Measurements from ENCODE around the gene LILRA6.
"Not testable (repeated sequence)": the region's sequence is repeated elsewhere in the genome, so short reads cannot be mapped to it uniquely, and the experiment has no call there.

LILRA6 gene

GRCh38 chr19:54279406-54279962 is 36.9 kb upstream of the LILRA6 start:
- no peak for DNase-seq (ENCODE audit: low read depth)
- TF ChIP-seq CTCF (conservative IDR thresholded peaks at IDR 0.05; ENCODE audit: low read length), result no peak
- no peak overlapping the region for H3K4me3 ChIP-seq (ENCODE audit: low read length)

GRCh38 chr19:54278571-54279195 is 36.1 kb upstream of the LILRA6 start:
- DNase-seq (ENCODE audit: low read depth); H3K4me3 ChIP-seq (ENCODE audit: low read length): not testable (repeated sequence)

GRCh38 chr19:54278056-54278455 is 35.5 kb upstream of the LILRA6 start:
- H3K4me3 ChIP-seq (ENCODE audit: low read length); DNase-seq (ENCODE audit: low read depth): not testable (repeated sequence)

- not testable (repeated sequence) for DNase-seq (ENCODE audit: low read depth); H3K4me3 ChIP-seq (ENCODE audit: low read length)
Observed at GRCh38 chr19:54277111-54277615, 34.6 kb upstream of the LILRA6 start.

- no peak overlapping the region for H3K4me3 ChIP-seq (ENCODE audit: low read length)
- TF ChIP-seq CTCF (conservative IDR thresholded peaks at IDR 0.05; ENCODE audit: low read length), result no peak
- DNase-seq (ENCODE audit: low read depth), result no peak
Observed at GRCh38 chr19:54275951-54276350, 33.4 kb upstream of the LILRA6 start.

GRCh38 chr19:54274516-54274915 is 31.9 kb upstream of the LILRA6 start:
- H3K4me3 ChIP-seq (ENCODE audit: low read length); DNase-seq (ENCODE audit: low read depth): not testable (repeated sequence)

- H3K4me3 ChIP-seq (ENCODE audit: low read length), result no peak overlapping the region
- TF ChIP-seq CTCF (conservative IDR thresholded peaks at IDR 0.05; ENCODE audit: low read length), result no peak
- no peak for DNase-seq (ENCODE audit: low read depth)
Observed at GRCh38 chr19:54273821-54274220, 31.2 kb upstream of the LILRA6 start.

GRCh38 chr19:54272181-54272580 is 29.6 kb upstream of the LILRA6 start:
- H3K4me3 ChIP-seq (ENCODE audit: low read length); DNase-seq (ENCODE audit: low read depth): not testable (repeated sequence)

GRCh38 chr19:54271587-54271986 is 29.0 kb upstream of the LILRA6 start:
- not testable (repeated sequence) for DNase-seq (ENCODE audit: low read depth); H3K4me3 ChIP-seq (ENCODE audit: low read length)

- DNase-seq (ENCODE audit: low read depth), result no peak
- no peak for TF ChIP-seq CTCF (conservative IDR thresholded peaks at IDR 0.05; ENCODE audit: low read length)
- no peak overlapping the region for H3K4me3 ChIP-seq (ENCODE audit: low read length)
Observed at GRCh38 chr19:54271106-54271505, 28.5 kb upstream of the LILRA6 start.
